Forelimb muscle (tissue), 1 donor: Measurements from ENCODE around the gene CLEC3A. TPM values are rescaled to one million over a fixed set of nuclear protein-coding genes. Genes with fewer than 3 reads are reported as not detected.
"Not testable (repeated sequence)": the region's sequence is repeated elsewhere in the genome, so short reads cannot be mapped to it uniquely, and the experiment has no call there.

Source experiments
- DNase-seq: peaks from one replicate; pipeline ENCODE4 v3.0.0-alpha.2; 2013; ENCODE audit warnings: low read depth
- polyA plus RNA-seq: library from polyadenylated mRNA; unstranded; fragments of 120-200 nt; gene quantifications from one replicate; pipeline ENCODE4 v1.2.1, GENCODE V29; 2013; ENCODE audit not compliant: insufficient read length

CLEC3A gene
- polyA plus RNA-seq, 1 donor, result not detected

GRCh38 chr16:78028018-78028417 is 5.7 kb downstream of the CLEC3A start:
- DNase-seq, result no peak

GRCh38 chr16:78034530-78034929 is 12.2 kb downstream of the CLEC3A start:
- DNase-seq, result no peak

DNA sequence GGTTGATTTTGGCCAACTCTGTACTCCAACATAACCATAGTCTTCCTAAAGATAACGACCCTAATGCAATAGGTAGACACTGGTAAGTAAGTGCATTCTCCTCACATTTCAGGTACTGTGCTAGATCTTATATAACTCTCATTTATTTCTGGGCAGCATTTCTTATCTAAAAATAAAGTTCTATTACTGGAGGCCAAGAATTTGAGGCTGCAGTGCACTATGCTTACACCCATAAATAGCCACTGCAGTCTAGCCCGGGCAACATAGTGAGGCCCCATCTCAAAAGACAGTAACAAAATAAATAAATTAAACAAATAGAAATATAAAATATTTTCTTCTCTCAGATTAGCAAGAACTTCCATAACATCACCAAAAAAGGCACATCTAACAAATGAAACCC is 12.7 kb downstream of the CLEC3A start:
- DNase-seq, result no peak

DNA sequence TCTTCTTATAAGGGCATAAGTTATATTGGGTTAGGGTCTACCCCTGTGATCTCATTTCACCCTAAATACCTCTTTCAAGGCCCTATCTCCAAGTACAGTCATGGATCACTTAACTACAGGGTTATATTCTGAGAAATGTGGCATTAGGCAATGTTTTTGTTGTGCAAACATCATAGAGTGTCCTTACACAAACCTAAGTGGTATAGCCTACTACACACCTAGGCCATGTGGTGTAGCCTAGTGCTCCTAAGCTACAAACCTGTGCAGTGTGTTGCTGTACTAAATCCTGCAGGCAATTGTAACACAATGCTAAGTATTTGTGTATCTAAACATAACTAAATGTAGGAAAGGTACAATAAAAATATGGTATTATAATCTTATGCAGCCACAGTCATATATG is 18.0 kb downstream of the CLEC3A start:
- no peak for DNase-seq

DNA sequence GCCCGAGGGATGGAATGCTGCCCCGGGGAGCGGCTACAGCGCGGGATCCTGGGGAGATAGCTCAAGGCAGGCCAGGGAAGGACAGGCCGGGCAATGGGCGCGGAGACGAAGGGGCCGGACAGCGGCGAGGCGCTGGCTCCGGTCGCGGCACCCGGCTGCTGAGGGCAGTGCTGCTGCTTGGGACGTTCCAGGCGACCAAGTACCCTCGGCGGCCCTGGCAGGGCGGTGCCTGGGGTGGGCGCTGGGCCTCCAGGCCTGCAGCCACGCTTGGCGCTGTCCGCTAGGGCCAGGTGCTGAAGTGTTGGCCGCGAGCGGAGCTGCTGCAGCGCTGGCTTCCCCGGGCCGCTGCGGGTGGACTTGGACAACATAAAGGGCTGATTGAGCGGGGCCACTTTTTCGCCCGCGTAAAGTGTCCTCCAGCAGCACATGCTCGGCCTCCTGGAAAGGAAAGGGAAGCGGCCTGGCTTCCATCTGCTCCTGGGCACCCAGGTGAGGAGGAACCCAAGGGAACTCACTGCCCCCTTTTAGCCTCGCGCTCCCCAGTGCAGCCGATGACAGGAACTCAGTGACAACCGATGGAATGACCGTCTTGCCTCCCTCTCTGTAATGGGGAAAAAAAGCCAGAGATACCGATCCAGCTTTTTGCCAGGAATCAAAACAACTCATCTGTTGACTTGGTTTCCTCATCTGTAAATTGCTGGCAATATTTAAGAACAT is 23.7 kb downstream of the CLEC3A start:
- peak; percentile 24 for DNase-seq

GRCh38 chr16:78048319-78048718 is 26.0 kb downstream of the CLEC3A start:
- no peak for DNase-seq

- DNase-seq, result no peak
These were observed 28.5 kb downstream of the CLEC3A start for GRCh38 chr16:78050734-78051400.

DNA sequence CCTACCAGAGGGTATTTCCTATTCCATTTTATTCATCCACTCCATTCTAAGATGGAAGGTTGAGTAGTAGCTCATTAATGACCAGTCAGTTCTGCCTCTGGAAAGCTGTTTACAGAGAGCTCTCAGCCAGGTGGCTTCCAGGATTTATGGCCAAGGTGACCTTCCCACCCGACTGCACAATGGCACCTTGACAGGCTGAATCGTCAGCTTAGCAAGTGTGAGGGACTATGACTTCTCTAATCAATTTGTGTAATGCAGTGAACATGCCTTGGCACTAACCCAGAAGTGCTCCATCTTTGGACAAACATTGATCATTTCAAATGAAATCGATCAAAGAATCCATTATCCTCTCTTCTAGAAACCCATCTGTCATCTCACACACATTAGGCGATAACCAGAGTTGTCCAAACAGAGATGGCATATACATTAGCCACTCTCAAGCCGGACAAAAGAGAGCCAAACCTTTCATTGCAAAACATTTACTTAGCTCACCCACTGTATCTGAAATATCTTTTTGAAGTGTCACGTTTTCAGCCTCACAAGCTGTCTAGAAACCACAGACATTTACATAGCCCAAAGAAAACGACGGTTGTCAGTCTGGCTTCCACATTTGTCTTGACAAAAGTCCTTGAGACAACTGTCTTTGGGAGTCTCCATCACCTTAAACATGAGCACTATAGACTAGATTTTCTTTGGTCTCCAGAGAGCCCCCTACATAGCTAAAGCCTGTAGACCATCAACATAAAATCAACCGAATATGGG is 35.6 kb downstream of the CLEC3A start:
- no peak for DNase-seq

DNA sequence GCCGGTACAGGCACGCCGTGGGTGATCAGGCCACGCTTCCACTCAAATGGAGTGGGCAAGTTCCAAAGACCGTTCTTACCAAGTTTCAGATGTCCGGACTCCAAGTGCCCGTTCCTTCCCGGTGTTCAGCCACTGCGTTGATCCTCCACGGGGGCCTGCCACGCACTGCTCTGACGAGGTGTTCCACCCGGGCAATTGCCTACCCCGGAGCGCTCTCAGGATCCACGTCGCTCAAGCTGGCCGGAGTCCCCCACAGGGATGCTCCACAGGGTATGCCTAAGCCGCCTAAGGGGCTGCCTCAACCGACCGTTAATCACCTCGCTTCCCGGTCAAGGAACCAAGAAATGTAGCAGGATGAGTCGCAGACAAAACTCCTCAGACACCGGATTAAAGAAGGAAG is 37.5 kb downstream of the CLEC3A start:
- not testable (repeated sequence) for DNase-seq

DNA sequence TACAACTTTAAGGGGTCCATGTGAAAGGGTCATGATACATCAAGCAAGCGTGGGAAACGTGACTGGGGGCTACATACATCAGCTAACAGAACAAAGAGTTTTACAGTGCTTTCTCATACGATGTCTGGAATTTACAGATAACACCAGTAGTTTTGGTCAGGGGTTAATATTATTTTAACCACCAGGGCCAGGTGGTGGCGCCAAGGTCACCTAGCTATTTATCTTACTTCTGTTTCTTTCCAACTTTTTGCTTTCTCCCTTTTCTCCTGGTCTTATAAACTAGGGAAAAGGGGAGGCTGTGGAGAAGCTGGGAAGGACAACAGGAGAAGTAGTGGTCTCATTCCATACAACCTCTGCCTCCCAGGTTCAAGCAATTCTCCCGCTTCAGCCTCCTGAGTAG is 37.9 kb downstream of the CLEC3A start:
- no peak for DNase-seq

DNA sequence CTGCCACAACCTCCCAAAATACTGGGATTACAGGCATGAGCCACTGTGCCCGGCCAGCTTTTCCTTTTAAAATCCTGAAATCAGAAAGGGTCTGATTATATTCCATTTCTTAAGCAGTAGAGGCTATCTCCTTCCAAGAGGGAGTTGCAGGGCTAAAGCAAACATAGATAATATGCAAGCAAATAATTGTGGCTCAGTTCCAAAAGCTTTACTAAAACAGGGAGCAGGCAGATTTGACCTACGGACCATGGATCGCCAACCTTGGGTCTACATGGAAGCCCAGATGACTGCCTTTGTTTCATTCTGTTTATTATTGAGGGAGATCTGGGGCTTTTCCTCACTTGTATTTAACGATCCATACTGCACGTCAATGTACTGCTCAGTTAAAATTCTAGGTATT is 38.5 kb downstream of the CLEC3A start:
- no peak for DNase-seq

- DNase-seq, result no peak
These were observed 43.0 kb downstream of the CLEC3A start for GRCh38 chr16:78065319-78065718.

DNA sequence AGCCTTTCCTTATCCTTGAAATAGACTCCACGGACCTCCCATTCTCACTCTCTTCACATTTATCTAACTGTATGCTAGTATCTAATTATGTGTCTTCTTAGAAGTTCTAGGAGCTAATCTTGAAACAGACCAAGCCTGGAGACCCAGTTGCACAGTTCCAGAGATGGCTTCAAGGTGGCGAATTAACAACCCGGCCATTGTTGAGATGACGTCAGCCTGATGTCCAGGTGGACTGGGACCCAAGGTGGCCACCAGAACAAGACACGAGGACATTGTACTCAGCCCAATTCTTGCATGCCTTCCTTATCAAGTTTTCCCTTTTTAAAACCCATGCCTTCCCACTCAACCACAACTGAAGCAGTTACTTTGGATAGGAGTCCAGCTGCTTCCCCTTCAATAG is 47.6 kb downstream of the CLEC3A start:
- no peak for DNase-seq

DNA sequence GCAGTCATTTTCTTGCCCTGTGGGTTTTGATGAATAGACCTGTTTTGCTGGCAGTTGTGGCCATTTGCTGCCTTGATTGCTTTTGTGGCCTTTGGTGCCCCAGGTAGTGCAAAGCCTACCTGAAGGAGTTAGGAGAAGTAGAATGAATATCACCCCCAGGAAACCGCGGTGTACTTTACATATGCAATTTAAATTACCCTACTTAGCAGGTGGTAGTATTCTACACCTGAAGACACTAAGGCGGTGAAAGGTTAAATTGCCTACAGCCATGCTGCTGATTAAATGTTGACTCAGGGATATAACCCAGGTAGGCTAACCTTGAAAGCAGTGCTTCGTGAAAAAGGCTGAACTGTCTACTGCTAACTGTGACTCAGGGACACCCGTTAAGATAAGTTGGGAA is 49.9 kb downstream of the CLEC3A start:
- DNase-seq, result no peak

DNA sequence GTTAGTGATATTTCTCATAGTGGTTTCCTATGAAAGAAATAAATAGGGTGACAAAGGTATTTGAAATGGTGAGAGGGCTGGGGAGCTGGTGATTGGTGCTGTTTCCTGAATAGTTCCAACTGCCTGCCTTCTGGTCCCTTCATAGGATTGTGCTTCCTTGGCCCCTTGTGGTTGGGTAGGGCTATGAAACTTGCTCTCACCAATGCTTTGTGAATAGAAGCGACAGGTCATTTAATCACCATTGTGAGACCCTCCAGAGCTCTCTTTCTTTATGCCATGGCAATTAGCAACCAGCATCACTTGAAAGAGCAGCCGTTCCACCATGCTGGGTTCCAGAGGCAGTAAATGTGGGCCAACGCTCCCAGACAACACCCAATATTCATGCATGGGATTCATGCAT is 53.5 kb downstream of the CLEC3A start:
- DNase-seq, result no peak

GRCh38 chr16:78081341-78081740 is 59.0 kb downstream of the CLEC3A start:
- DNase-seq, result no peak

Other genes starting within 250 kb of the CLEC3A start
- 6.7 TPM for gene VAT1L, start 234.0 kb upstream of the CLEC3A start, polyA plus RNA-seq
- 11.9 TPM for gene WWOX, start 77.1 kb downstream of the CLEC3A start, polyA plus RNA-seq